Measurements from ENCODE around the gene VARS2. TPM values are rescaled to one million over a fixed set of nuclear protein-coding genes. Genes with fewer than 3 reads are reported as not detected.

Gene VARS2
- polyA plus RNA-seq, 3 donors from 2014 or later, result 12.0 to 17.5 (median 12.6) TPM

- Mint-ChIP-seq H3K9me3 (no peaks in the 10 kb centered on the region), H3K36me3 (peaks cover 11 to 14% (median 12%) of the 10 kb centered on the region in 3 donors), H3K4me3 (no peak within 1 kb of the TSS), H3K4me1 (no peaks in the 10 kb centered on the region), H3K27me3 (ENCODE audit: low read depth in 3 of 3) (peaks cover 4 to 5% (median 5%) of the 10 kb centered on the region in 3 donors), H3K27ac (no peak within 1 kb of the TSS)
- DNase-seq, result no peak
Observed at GRCh38 chr6:30931969-30932645, 18.1 kb downstream of the VARS2 start, which contains the start of gene SFTA2. TSS of gene SFTA2 (minus strand) at chr6:30932170. CDS start at chr6:30932096, 74 bp downstream.

- Mint-ChIP-seq H3K27me3 (ENCODE audit: low read depth in 3 of 3) (peaks cover 5 to 8% (median 7%) of the 10 kb centered on the region in 3 donors), H3K27ac (no peak overlapping the region), H3K36me3 (peaks cover 8 to 10% (median 9%) of the 10 kb centered on the region in 3 donors), H3K4me3 (no peak overlapping the region), H3K9me3 (no peaks in the 10 kb centered on the region), H3K4me1 (no peaks in the 10 kb centered on the region)
- DNase-seq, result no peak
Observed at GRCh38 chr6:30932665-30933365, 18.8 kb downstream of the VARS2 start.

GRCh38 chr6:30935018-30935417, 21.0 kb downstream of the VARS2 start:
- Mint-ChIP-seq H3K9me3 (no peaks in the 10 kb centered on the region), H3K27me3 (ENCODE audit: low read depth in 3 of 3) (peaks cover 6 to 8% (median 7%) of the 10 kb centered on the region in 3 donors), H3K4me1 (no peaks in the 10 kb centered on the region), H3K36me3 (no peaks in the 10 kb centered on the region), H3K27ac (no peak overlapping the region), H3K4me3 (no peak overlapping the region)
- DNase-seq, result no peak

GRCh38 chr6:30937265-30937664, 23.2 kb downstream of the VARS2 start:
- no peaks in the 10 kb centered on the region for H3K36me3 Mint-ChIP-seq
- DNase-seq, result no peak
- H3K4me1 Mint-ChIP-seq, result no peaks in the 10 kb centered on the region
- no peak overlapping the region for H3K4me3 Mint-ChIP-seq
- H3K27me3 Mint-ChIP-seq (ENCODE audit: low read depth in 3 of 3), result peaks cover 7 to 14% (median 11%) of the 10 kb centered on the region in 3 donors
- H3K9me3 Mint-ChIP-seq, result no peaks in the 10 kb centered on the region
- no peak overlapping the region for H3K27ac Mint-ChIP-seq

GRCh38 chr6:30938730-30939129, 24.7 kb downstream of the VARS2 start:
- H3K4me1 Mint-ChIP-seq, result no peaks in the 10 kb centered on the region
- DNase-seq, result no peak
- H3K9me3 Mint-ChIP-seq, result no peaks in the 10 kb centered on the region
- no peak overlapping the region for H3K4me3 Mint-ChIP-seq
- H3K27me3 Mint-ChIP-seq (ENCODE audit: low read depth in 3 of 3), result peaks cover 8 to 21% (median 10%) of the 10 kb centered on the region in 3 donors
- no peaks in the 10 kb centered on the region for H3K36me3 Mint-ChIP-seq
- H3K27ac Mint-ChIP-seq, result no peak overlapping the region

- Mint-ChIP-seq H3K27me3 (ENCODE audit: low read depth in 3 of 3) (peaks cover 8 to 19% (median 13%) of the 10 kb centered on the region in 3 donors), H3K4me3 (no peak overlapping the region), H3K4me1 (no peaks in the 10 kb centered on the region), H3K36me3 (no peaks in the 10 kb centered on the region), H3K9me3 (no peaks in the 10 kb centered on the region), H3K27ac (no peak overlapping the region)
- DNase-seq, result no peak
Observed at GRCh38 chr6:30939473-30939872, 25.4 kb downstream of the VARS2 start.

GRCh38 chr6:30940361-30940986, 26.4 kb downstream of the VARS2 start, which contains the start of gene MUCL3:
TSS of gene MUCL3 (plus strand) at chr6:30940973. CDS start at chr6:30941000, 27 bp downstream.
- Mint-ChIP-seq H3K4me1 (no peaks in the 10 kb centered on the region), H3K9me3 (no peaks in the 10 kb centered on the region), H3K4me3 (no peak within 1 kb of the TSS), H3K27me3 (ENCODE audit: low read depth in 3 of 3) (peaks cover 13 to 25% (median 15%) of the 10 kb centered on the region in 3 donors), H3K27ac (no peak within 1 kb of the TSS), H3K36me3 (no peaks in the 10 kb centered on the region)
- no peak for DNase-seq

- H3K4me3 Mint-ChIP-seq, result no peak overlapping the region
- no peak overlapping the region for H3K27ac Mint-ChIP-seq
- H3K36me3 Mint-ChIP-seq, result no peaks in the 10 kb centered on the region
- H3K27me3 Mint-ChIP-seq (ENCODE audit: low read depth in 3 of 3), result peaks cover 15 to 27% (median 16%) of the 10 kb centered on the region in 3 donors
- H3K9me3 Mint-ChIP-seq, result no peaks in the 10 kb centered on the region
- DNase-seq, result no peak
- no peaks in the 10 kb centered on the region for H3K4me1 Mint-ChIP-seq
Observed at GRCh38 chr6:30942338-30943060, 28.5 kb downstream of the VARS2 start.

- Mint-ChIP-seq H3K9me3 (no peaks in the 10 kb centered on the region), H3K4me3 (no peak overlapping the region), H3K36me3 (no peaks in the 10 kb centered on the region), H3K27me3 (ENCODE audit: low read depth in 3 of 3) (peaks cover 15 to 27% (median 16%) of the 10 kb centered on the region in 3 donors), H3K27ac (no peak overlapping the region), H3K4me1 (no peaks in the 10 kb centered on the region)
- DNase-seq, result no peak
Observed at GRCh38 chr6:30944051-30944450, 30.0 kb downstream of the VARS2 start.

GRCh38 chr6:30945281-30945680, 31.2 kb downstream of the VARS2 start:
- H3K4me3 Mint-ChIP-seq, result no peak overlapping the region
- no peak for DNase-seq
- H3K4me1 Mint-ChIP-seq, result no peaks in the 10 kb centered on the region
- H3K36me3 Mint-ChIP-seq, result no peaks in the 10 kb centered on the region
- peaks cover 15 to 29% (median 17%) of the 10 kb centered on the region in 3 donors for H3K27me3 Mint-ChIP-seq (ENCODE audit: low read depth in 3 of 3)
- H3K27ac Mint-ChIP-seq, result no peak overlapping the region
- H3K9me3 Mint-ChIP-seq, result no peaks in the 10 kb centered on the region

- Mint-ChIP-seq H3K4me3 (no peak overlapping the region), H3K27me3 (ENCODE audit: low read depth in 3 of 3) (peaks cover 16 to 31% (median 20%) of the 10 kb centered on the region in 3 donors), H3K27ac (no peak overlapping the region), H3K36me3 (no peaks in the 10 kb centered on the region), H3K4me1 (no peaks in the 10 kb centered on the region), H3K9me3 (no peaks in the 10 kb centered on the region)
- DNase-seq, result no peak
Observed at GRCh38 chr6:30947231-30947630, 33.2 kb downstream of the VARS2 start.

- H3K9me3 Mint-ChIP-seq, result peaks cover 0 to 4% (median 0%) of the 10 kb centered on the region in 6 donors
- no peak overlapping the region for H3K4me3 Mint-ChIP-seq
- no peak overlapping the region for H3K27ac Mint-ChIP-seq
- DNase-seq, result no peak
- no peaks in the 10 kb centered on the region for H3K4me1 Mint-ChIP-seq
- H3K36me3 Mint-ChIP-seq, result no peaks in the 10 kb centered on the region
- peaks cover 21 to 28% (median 21%) of the 10 kb centered on the region in 3 donors for H3K27me3 Mint-ChIP-seq (ENCODE audit: low read depth in 3 of 3)
Observed at GRCh38 chr6:30948811-30949210, 34.8 kb downstream of the VARS2 start.

- Mint-ChIP-seq H3K9me3 (peaks cover 0 to 4% (median 0%) of the 10 kb centered on the region in 6 donors), H3K27me3 (ENCODE audit: low read depth in 3 of 3) (peaks cover 15 to 26% (median 24%) of the 10 kb centered on the region in 3 donors), H3K27ac (no peak overlapping the region), H3K4me1 (peaks cover 13 to 17% of the 10 kb centered on the region in 2 donors), H3K36me3 (no peaks in the 10 kb centered on the region), H3K4me3 (no peak overlapping the region)
- no peak for DNase-seq
Observed at GRCh38 chr6:30951907-30952469, 38.0 kb downstream of the VARS2 start.

Data from immature natural killer cell (primary cell).